Duodenal mucosa (tissue), 2 donors: ENCODE results near the gene SNN.

Experiments
- H3K27ac ChIP-seq: one replicate; pipeline ENCODE4 v1.7.0; 2013; ENCODE audit warnings: low read depth, low read length
- H3K27me3 ChIP-seq, 2 donors: one replicate each; pipeline ENCODE4 v1.7.0; 2013; ENCODE audit warnings: low read length in 2 of 2, control low read depth in 1 of 2; ENCODE audit not compliant: insufficient read depth in 2 of 2, control insufficient read depth in 1 of 2
- H3K36me3 ChIP-seq, 2 donors: one replicate each; pipeline ENCODE4 v1.7.0; 2013; ENCODE audit warnings: low read length in 2 of 2, control low read depth in 1 of 2; ENCODE audit not compliant: insufficient read depth in 2 of 2, control insufficient read depth in 1 of 2
- H3K4me1 ChIP-seq, 2 donors: one replicate each; pipeline ENCODE4 v1.7.0; 2013; ENCODE audit warnings: low read length in 2 of 2, control low read depth in 1 of 2; ENCODE audit not compliant: insufficient read depth in 2 of 2, control insufficient read depth in 1 of 2
- H3K4me3 ChIP-seq, 2 donors: one replicate each; pipeline ENCODE4 v1.7.0; 2013; ENCODE audit warnings: low read length in 2 of 2, low read depth in 1 of 2
- H3K9ac ChIP-seq, 2 donors: one replicate each; pipeline ENCODE4 v1.7.0; 2013; ENCODE audit warnings: low read length in 2 of 2, low read depth in 1 of 2
- H3K9me3 ChIP-seq, 2 donors: one replicate each; pipeline ENCODE4 v1.7.0; 2013; ENCODE audit warnings: low read length in 2 of 2, control low read depth in 1 of 2; ENCODE audit not compliant: control insufficient read depth in 1 of 2

Gene SNN

GRCh38 chr16:11635113-11635652 is 33.1 kb upstream of the SNN start:
- Histone ChIP-seq H3K9ac (peak overlapping the region in 1 of 2 donors; percentile 45), H3K27ac (no peak overlapping the region)

GRCh38 chr16:11635679-11636171 is 32.5 kb upstream of the SNN start:
- no peak overlapping the region for H3K27ac ChIP-seq
- H3K4me3 ChIP-seq = peak overlapping the region in 1 of 2 donors; percentile 28
- H3K9ac ChIP-seq = peak overlapping the region in 1 of 2 donors; percentile 45
- no peaks in the 10 kb centered on the region for H3K27me3 ChIP-seq
- peaks cover 15 to 28% of the 10 kb centered on the region in 2 donors for H3K4me1 ChIP-seq
- no peaks in the 10 kb centered on the region for H3K36me3 ChIP-seq
- no peaks in the 10 kb centered on the region for H3K9me3 ChIP-seq

More at GRCh38 chr16:11635113-11635652, 33.1 kb upstream of the SNN start:
- Histone ChIP-seq H3K27me3 (no peaks in the 10 kb centered on the region), H3K4me3 (peak overlapping the region in 1 of 2 donors; percentile 23), H3K4me1 (peaks cover 11 to 25% of the 10 kb centered on the region in 2 donors), H3K9me3 (no peaks in the 10 kb centered on the region), H3K36me3 (no peaks in the 10 kb centered on the region)

GRCh38 chr16:11636172-11636721 is 32.0 kb upstream of the SNN start:
- Histone ChIP-seq H3K4me1 (peaks cover 20 to 33% of the 10 kb centered on the region in 2 donors), H3K27me3 (no peaks in the 10 kb centered on the region), H3K9ac (no peak overlapping the region), H3K9me3 (no peaks in the 10 kb centered on the region), H3K27ac (no peak overlapping the region), H3K4me3 (peak overlapping the region in 1 of 2 donors; percentile 28), H3K36me3 (no peaks in the 10 kb centered on the region)

- Histone ChIP-seq H3K27me3 (no peaks in the 10 kb centered on the region), H3K4me1 (peaks cover 21 to 36% of the 10 kb centered on the region in 2 donors), H3K36me3 (no peaks in the 10 kb centered on the region), H3K27ac (no peak overlapping the region), H3K9ac (no peak overlapping the region), H3K9me3 (no peaks in the 10 kb centered on the region), H3K4me3 (no peak overlapping the region)
Measured at GRCh38 chr16:11637320-11637719, 30.9 kb upstream of the SNN start.

- H3K4me3 ChIP-seq = no peak overlapping the region
- no peak overlapping the region for H3K27ac ChIP-seq
- H3K36me3 ChIP-seq = no peaks in the 10 kb centered on the region
- no peaks in the 10 kb centered on the region for H3K9me3 ChIP-seq
- no peak overlapping the region for H3K9ac ChIP-seq
- H3K4me1 ChIP-seq = peaks cover 21 to 32% of the 10 kb centered on the region in 2 donors
- H3K27me3 ChIP-seq = no peaks in the 10 kb centered on the region
Measured at GRCh38 chr16:11638140-11638539, 30.1 kb upstream of the SNN start.

- Histone ChIP-seq H3K27ac (no peak overlapping the region), H3K4me3 (no peak overlapping the region), H3K9ac (no peak overlapping the region), H3K9me3 (no peaks in the 10 kb centered on the region), H3K36me3 (no peaks in the 10 kb centered on the region), H3K4me1 (peaks cover 21 to 28% of the 10 kb centered on the region in 2 donors), H3K27me3 (no peaks in the 10 kb centered on the region)
Measured at GRCh38 chr16:11639008-11639562, 29.2 kb upstream of the SNN start.

GRCh38 chr16:11639925-11640899 is 28.0 kb upstream of the SNN start:
- H3K27me3 ChIP-seq = no peaks in the 10 kb centered on the region
- H3K4me3 ChIP-seq = no peak overlapping the region
- H3K36me3 ChIP-seq = no peaks in the 10 kb centered on the region
- H3K27ac ChIP-seq = peak overlapping the region; percentile 64
- no peaks in the 10 kb centered on the region for H3K9me3 ChIP-seq
- peaks cover 19 to 26% of the 10 kb centered on the region in 2 donors for H3K4me1 ChIP-seq
- peak overlapping the region in 1 of 2 donors; percentile 29 for H3K9ac ChIP-seq

GRCh38 chr16:11640987-11641817 is 27.1 kb upstream of the SNN start:
- H3K27ac ChIP-seq = peak overlapping the region; percentile 64
- H3K9me3 ChIP-seq = no peaks in the 10 kb centered on the region
- H3K27me3 ChIP-seq = no peaks in the 10 kb centered on the region
- no peak overlapping the region for H3K4me3 ChIP-seq
- H3K4me1 ChIP-seq = peaks cover 10 to 17% of the 10 kb centered on the region in 2 donors
- no peaks in the 10 kb centered on the region for H3K36me3 ChIP-seq
- no peak overlapping the region for H3K9ac ChIP-seq

GRCh38 chr16:11642765-11643116 is 25.5 kb upstream of the SNN start:
- H3K9ac ChIP-seq = no peak overlapping the region
- H3K36me3 ChIP-seq = no peaks in the 10 kb centered on the region
- H3K9me3 ChIP-seq = no peaks in the 10 kb centered on the region
- no peak overlapping the region for H3K27ac ChIP-seq
- peaks cover 10 to 17% of the 10 kb centered on the region in 2 donors for H3K4me1 ChIP-seq
- no peaks in the 10 kb centered on the region for H3K27me3 ChIP-seq
- H3K4me3 ChIP-seq = no peak overlapping the region
